Effector CD4-positive, alpha-beta T cell (primary cell): ENCODE measurements around the gene G6PC1.
"Not testable (repeated sequence)": the region's sequence is repeated elsewhere in the genome, so short reads cannot be mapped to it uniquely, and the experiment has no call there.

Experiments used
- DNase-seq: peaks from one replicate; pipeline ENCODE4 v3.0.0-alpha.2; 2020

The G6PC1 gene

DNA sequence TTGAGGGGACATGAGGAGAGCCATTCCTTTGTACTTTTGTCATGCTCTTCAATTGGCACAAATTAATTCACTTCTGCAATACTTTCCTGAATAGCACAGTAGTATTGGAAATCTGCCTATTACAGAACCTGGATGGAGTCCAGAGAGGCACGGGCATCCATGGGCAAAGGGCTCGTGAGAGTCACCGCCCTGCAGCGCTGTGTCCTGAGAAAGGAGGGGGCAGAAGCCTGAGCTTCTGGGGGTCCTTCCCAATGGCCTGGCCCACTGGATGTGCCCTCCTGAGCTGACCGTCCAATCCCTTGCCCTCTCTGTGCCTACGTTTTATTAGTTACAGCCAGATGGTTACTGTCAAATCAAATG is 3.5 kb downstream of the G6PC1 start:
- no peak for DNase-seq

GRCh38 chr17:42906772-42907446 is 6.3 kb downstream of the G6PC1 start:
- DNase-seq = no peak

DNA sequence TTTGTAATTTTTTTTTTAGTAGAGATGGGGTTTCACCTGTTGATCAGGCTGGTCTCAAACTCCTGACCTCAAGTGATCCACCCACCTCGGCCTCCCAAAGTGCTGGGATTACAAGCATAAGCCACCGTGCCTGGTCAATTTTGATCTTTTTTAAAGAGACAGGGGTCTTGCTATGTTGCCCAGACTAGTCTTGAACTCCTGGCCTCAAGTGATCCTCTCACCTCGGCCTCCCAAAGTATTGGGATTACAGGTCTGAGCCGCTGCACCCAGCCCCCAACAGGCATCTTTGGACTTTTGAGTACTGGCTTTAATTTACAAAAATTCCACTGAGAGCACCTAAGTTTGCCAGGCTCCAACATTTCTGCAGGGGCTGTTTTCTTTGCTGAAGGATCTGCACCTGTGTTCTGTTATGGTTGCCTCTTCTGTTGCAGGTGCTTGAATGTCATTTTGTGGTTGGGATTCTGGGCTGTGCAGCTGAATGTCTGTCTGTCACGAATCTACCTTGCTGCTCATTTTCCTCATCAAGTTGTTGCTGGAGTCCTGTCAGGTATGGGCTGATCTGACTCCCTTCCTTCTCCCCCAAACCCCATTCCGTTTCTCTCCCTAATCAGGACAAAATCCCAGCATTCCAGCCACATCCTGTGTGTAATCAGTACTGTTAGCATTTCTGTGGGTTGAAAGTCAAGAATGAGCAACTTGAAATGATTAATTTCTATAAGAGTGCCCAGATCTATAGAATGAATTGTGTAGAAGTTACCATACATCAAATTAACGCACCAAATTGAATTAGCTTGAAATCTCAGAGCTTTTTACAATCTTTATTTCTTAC is 8.5 kb downstream of the G6PC1 start:
- DNase-seq = no peak

DNA sequence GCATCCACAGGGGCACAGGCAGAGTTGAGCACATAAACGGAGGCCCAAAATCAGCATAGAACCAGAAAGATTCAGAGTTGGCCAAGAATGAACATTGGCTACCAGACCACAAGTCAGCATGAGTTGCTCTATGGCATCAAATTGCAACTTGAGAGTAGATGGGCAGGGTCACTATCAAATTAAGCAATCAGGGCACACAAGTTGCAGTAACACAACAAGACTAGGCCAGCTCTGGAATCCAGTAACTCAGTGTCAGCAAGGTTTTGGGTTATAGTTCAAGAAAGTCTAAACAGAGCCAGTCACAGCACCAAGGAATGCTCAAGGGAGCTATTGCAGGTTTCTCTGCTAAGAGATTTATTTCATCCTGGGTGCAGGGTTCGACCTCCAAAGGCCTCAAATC is 12.9 kb downstream of the G6PC1 start:
- no peak for DNase-seq

GRCh38 chr17:42913981-42914617 is 13.5 kb downstream of the G6PC1 start:
- DNase-seq = no peak

DNA sequence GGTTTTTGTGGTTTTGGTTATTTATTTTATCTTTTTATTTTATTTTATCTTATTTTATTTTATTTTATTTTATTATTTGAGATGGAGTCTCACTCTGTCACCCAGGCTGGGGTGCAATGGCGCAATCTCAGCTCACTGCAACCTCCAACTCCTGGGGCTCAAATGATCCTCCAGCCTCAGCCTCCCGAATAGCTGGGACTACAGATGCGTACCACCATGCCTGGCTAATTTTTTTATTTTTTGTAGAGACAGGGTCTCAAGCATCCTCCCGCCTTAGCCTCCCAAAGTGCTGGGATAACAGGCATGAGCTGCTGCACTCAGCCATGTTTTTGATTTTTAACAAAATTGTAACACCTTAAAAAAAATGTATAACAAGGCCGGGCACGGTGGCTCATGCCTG is 14.7 kb downstream of the G6PC1 start:
- DNase-seq = not testable (repeated sequence)

GRCh38 chr17:42916388-42917235 is 16.0 kb downstream of the G6PC1 start:
- not testable (repeated sequence) for DNase-seq

GRCh38 chr17:42917236-42917603 is 16.6 kb downstream of the G6PC1 start:
- no peak for DNase-seq

GRCh38 chr17:42918902-42919521 is 18.4 kb downstream of the G6PC1 start:
- DNase-seq = no peak

DNA sequence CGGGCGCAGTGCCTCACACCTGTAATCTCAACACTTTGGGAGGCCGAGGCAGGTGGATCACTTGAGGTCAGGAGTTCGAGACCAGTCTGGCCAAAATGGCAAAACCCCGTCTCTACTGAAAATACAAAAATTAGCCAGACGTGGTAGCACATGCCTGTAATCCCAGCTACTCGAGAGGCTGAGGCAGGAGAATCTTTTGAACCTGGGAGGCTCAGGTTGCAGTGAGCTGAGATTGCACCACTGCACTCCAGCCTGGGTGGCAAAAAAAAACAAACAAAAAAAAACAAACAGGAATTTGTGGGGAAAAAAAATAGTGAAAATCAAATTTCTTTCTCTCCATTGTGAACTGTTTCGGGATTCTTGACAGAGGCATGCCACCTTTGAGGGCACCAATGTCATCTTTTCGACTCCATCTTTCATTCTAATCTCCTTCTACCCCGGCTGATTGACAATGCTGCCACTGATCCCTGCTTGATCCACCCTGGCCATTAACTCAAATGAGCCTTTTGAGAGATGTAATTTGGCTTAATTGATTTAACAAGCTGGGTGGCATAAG is 19.0 kb downstream of the G6PC1 start:
- not testable (repeated sequence) for DNase-seq

DNA sequence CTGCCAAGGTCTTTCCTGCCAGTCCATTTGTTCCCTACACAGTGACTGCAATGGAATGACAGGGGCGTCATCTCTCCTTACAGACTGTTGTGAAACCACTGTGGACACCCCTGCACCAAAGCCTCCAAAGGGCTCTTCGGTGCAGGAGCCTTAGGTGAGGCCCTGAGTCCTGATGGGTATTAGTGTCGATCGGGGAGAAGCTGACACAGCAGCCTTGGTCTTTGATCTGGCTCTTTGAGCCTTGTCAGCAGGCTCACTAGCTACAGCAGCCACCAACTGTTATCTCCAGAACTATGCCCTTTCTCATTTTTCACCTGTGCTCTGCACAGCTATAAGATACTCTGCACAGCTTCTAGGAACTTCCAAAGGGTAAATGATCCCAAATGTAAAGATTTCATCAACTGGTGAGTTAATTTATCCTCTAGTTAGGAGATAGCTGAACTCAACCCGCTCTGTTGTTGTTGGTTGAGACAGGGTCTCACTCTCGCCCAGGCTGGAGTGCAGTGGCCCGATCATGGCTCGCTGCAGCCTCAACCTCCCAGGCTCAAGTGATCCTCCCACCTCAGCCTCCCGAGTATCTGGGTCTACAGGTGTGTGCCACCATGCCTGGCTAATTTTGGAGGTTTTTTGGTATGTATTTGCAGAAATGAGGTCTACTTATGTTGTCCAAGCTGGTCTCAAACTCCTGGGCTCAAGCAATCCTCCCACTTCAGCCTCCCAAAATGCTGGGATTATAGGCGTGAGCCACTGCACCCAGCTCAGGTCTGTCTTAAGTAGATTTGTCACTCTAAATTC is 19.7 kb downstream of the G6PC1 start:
- DNase-seq = no peak

DNA sequence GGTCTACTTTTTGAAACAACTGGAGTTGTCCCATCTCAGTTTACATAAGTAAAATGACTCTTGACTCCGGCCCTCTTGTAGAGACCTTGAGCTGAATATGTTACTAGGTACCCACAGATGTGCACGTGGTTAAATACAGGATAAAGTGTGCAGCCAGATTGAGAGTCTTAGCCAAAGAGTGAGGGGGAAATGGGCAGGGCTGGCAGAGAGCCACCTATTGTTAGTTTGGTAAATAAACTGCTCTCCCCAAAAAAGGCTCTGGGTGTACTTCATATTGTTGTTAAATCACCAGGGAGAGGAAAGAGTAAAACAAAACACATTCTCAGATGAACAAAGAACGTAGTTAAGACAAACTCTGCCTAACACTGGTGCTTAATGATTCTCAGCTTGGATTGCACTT is 20.3 kb downstream of the G6PC1 start:
- DNase-seq = no peak

- no peak for DNase-seq
Observed at GRCh38 chr17:42922294-42922693, 21.7 kb downstream of the G6PC1 start.

- not testable (repeated sequence) for DNase-seq
Observed at GRCh38 chr17:42923472-42923871, 22.9 kb downstream of the G6PC1 start.

DNA sequence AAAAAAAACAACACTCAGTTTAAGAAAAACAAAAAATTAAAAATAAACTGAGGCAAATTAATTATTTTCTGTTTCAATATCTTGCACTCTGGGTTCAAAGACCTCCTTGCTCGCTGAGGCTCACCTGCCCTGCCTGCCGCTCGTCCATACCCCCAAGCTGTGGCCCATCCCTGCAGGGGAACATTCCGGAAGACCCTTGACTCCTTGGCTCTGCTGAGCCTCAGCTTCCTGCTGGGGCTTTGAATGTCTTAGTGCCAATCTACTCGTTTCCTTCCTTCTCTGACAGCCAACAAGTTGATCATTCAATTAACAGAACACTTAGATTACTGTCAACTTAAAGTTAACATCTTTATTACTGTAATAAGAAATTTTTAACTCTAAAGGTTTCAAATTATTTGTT is 24.3 kb downstream of the G6PC1 start:
- DNase-seq = no peak

GRCh38 chr17:42928714-42929496 is 28.3 kb downstream of the G6PC1 start:
- DNase-seq = no peak

DNA sequence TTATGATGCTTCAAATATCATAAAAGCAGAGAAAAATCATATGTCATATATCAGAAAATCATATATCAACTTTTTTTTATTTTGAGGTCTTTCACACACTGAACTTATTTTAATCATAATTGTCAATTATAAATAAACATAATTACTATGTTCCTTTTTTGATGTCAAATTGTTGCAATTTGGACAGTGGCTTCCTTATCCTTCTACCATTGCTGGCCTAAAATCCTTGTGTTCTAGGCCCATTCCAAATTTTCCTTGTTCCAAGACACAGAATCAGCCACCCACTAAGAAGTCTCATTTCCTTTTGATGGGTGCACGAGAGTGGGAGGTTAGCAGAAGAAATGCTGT is 28.9 kb downstream of the G6PC1 start:
- no peak for DNase-seq

DNA sequence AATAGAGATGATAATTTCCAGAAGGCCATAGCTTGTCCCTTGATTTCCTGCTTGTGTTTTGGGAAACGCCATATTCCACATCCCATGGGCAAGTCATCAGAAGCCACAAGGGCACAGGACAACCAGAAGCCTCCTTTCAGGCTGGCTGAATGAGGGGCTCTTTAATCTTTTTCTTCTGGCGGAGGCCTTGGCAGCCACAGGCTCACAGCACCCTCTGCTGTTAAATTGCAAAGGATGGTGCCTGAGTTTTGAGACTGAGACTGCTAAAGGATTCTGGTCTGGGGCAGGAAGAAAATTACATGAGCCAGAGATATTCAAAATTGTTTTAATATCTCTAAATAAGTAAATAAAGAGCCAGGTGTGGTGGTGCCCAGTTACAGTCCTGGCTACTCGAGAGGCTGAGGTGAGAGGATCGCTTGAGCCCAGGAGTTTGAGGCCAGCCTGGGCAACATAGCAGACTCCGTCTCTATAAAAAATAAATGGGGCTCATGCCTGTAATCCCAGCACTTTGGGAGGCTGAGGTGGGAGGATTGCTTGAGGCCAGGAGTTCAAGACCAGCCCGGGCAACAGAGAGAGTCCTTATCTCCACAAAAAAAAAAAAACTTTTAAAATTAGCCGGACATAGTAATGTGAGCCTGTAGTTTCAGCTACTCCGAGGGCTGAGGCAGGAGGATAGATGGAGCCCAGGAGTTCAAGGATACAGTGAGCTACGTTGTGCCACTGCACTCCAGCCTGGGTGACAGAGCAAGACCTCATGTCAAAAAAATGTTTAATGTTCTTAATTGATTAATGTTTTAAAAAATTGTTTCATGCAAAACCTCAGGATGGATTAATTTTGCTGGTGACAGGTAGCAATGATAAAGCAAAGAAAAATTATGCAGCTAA is 37.4 kb downstream of the G6PC1 start:
- DNase-seq = no peak

- DNase-seq = no peak
Observed at GRCh38 chr17:42944211-42944610, 43.6 kb downstream of the G6PC1 start.

DNA sequence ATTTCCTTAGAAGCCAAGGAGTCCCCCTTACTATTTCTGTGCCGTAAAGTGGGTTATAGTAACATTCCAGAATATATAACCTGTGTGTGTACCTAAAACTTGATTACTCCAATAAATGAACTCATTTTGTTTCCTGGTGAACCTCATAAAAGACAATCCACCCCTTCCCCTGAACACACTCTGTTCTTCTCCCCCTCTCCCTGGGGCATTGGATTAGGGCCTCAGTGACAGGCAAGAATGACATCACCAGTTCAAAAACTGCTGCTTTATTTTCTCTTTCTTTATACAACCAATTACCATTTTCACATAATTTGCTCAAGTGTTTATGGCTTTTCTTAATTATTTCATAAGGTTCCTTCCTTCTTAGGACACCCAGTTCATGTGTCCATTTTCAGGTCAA is 46.2 kb downstream of the G6PC1 start:
- no peak for DNase-seq
